Hepatocyte (in vitro differentiated cells): ENCODE measurements around the gene MICALL1. TPM values are rescaled to one million over a fixed set of nuclear protein-coding genes. Genes with fewer than 3 reads are reported as not detected.

Experiments
- DNase-seq: peaks from one replicate; pipeline ENCODE4 v3.0.0-alpha.2; 2016; ENCODE audit warnings: low spot score
- H2AFZ ChIP-seq: fragments of 200-600 bp; sonication (generic); 2 replicates; pipeline ENCODE4 v1.6.0; 2016; ENCODE audit warnings: antibody characterized with exemption, mild to moderate bottlenecking
- H3K27ac ChIP-seq: fragments of 200-600 bp; sonication (generic); 2 replicates; pipeline ENCODE4 v1.5.1; 2016; ENCODE audit warnings: mild to moderate bottlenecking
- H3K27me3 ChIP-seq: fragments of 200-600 bp; sonication (generic); 2 replicates; pipeline ENCODE4 v1.6.1; 2016
- H3K36me3 ChIP-seq: fragments of 200-600 bp; sonication (generic); replicated peaks from 2 replicates; pipeline ENCODE4 v1.5.1; 2016; ENCODE audit warnings: low read depth; ENCODE audit not compliant: insufficient read depth
- H3K4me1 ChIP-seq: fragments of 200-600 bp; sonication (generic); 2 replicates; pipeline ENCODE4 v1.5.1; 2016; ENCODE audit warnings: mild to moderate bottlenecking, moderate library complexity; ENCODE audit not compliant: insufficient read depth
- H3K4me2 ChIP-seq: fragments of 200-600 bp; sonication (generic); 2 replicates; pipeline ENCODE4 v1.6.0; 2016
- H3K4me3 ChIP-seq: fragments of 200-600 bp; sonication (generic); 2 replicates; pipeline ENCODE4 v1.5.1; 2016; ENCODE audit warnings: mild to moderate bottlenecking
- H3K79me2 ChIP-seq: fragments of 200-600 bp; sonication (generic); 2 replicates; pipeline ENCODE4 v1.6.0; 2017; ENCODE audit warnings: mild to moderate bottlenecking
- H3K9me2 ChIP-seq: fragments of 200-600 bp; sonication (generic); replicated peaks from 2 replicates; pipeline ENCODE4 v1.6.0; 2017; ENCODE audit warnings: mild to moderate bottlenecking; ENCODE audit not compliant: insufficient read depth
- H3K9me3 ChIP-seq: fragments of 200-600 bp; sonication (generic); 2 replicates; pipeline ENCODE4 v1.5.1; 2016; ENCODE audit warnings: low read depth, mild to moderate bottlenecking
- H4K20me1 ChIP-seq: fragments of 200-600 bp; sonication (generic); 2 replicates; pipeline ENCODE4 v1.6.0; 2016; ENCODE audit warnings: mild to moderate bottlenecking; ENCODE audit not compliant: insufficient read depth, poor library complexity, severe bottlenecking
- CTCF ChIP-seq: fragments of 200-600 bp; sonication (generic); IDR thresholded peaks from 2 replicates; pipeline ENCODE4 v1.5.1; 2016; ENCODE audit warnings: antibody characterized with exemption, mild to moderate bottlenecking; ENCODE audit not compliant: poor library complexity
- EZH2 ChIP-seq: fragments of 200-600 bp; sonication (generic); IDR thresholded peaks from 2 replicates; pipeline ENCODE4 v1.6.1; 2016; ENCODE audit warnings: antibody characterized with exemption, mild to moderate bottlenecking, borderline replicate concordance
- EZH2phosphoT487 ChIP-seq: fragments of 200-600 bp; sonication (generic); IDR thresholded peaks from one replicate; pipeline ENCODE4 v1.6.1; 2018; ENCODE audit warnings: antibody characterized with exemption, mild to moderate bottlenecking, low read depth, moderate library complexity; ENCODE audit not compliant: unreplicated experiment, severe bottlenecking
- WGBS: methylation state at CpG from one replicate; pipeline ENCODE4 v1.1.6; 2016; ENCODE audit warnings: low lambda C conversion rate; ENCODE audit errors: missing lambda C conversion rate; 5-methylcytosine and 5-hydroxymethylcytosine counted together
- polyA plus RNA-seq: library from polyadenylated mRNA; unstranded; fragments of >200 nt; fragmentation: Nextera tagmentation; extraction: Ambion mirVana; gene quantifications from 2 replicates; pipeline ENCODE4 v1.2.1, GENCODE V29; 2016
- total RNA-seq: library from RNA; depleted of rRNA; stranded (reverse); fragments of >200 nt; gene quantifications from 2 replicates; pipeline ENCODE4 v1.2.3, GENCODE V29; 2014

MICALL1 gene
- total and polyA plus RNA-seq, 2 experiments from 2014 or later = 15.0 to 26.1 TPM

GRCh38 chr22:37967147-37967546, 61.0 kb downstream of the MICALL1 start:
- H2AFZ ChIP-seq = no peak overlapping the region
- no peaks in the 10 kb centered on the region for H3K27me3 ChIP-seq
- no peaks in the 10 kb centered on the region for H3K9me2 ChIP-seq
- H3K4me3 ChIP-seq = no peak overlapping the region
- no peaks in the 10 kb centered on the region for H3K4me1 ChIP-seq
- no peak for DNase-seq
- H3K36me3 ChIP-seq = no peaks in the 10 kb centered on the region
- no peak overlapping the region for H3K4me2 ChIP-seq
- peaks cover 5% of the 10 kb centered on the region for H4K20me1 ChIP-seq
- no peaks in the 10 kb centered on the region for H3K9me3 ChIP-seq
- TF ChIP-seq EZH2 (no peak), CTCF (no peak), EZH2phosphoT487 (no peak)
- H3K79me2 ChIP-seq = peaks cover 2% of the 10 kb centered on the region
- H3K27ac ChIP-seq = no peak overlapping the region
- 67% methylated on average over 1 of the region's 1 CpG for WGBS

GRCh38 chr22:37967637-37968451, 61.7 kb downstream of the MICALL1 start:
- Histone ChIP-seq H3K4me1 (no peaks in the 10 kb centered on the region), H3K9me3 (no peaks in the 10 kb centered on the region), H3K36me3 (no peaks in the 10 kb centered on the region), H3K4me3 (no peak overlapping the region), H2AFZ (no peak overlapping the region), H3K4me2 (no peak overlapping the region), H4K20me1 (peaks cover 5% of the 10 kb centered on the region), H3K27ac (no peak overlapping the region), H3K9me2 (no peaks in the 10 kb centered on the region), H3K79me2 (peaks cover 2% of the 10 kb centered on the region), H3K27me3 (no peaks in the 10 kb centered on the region)
- 90% methylated on average over 14 of the region's 14 CpGs for WGBS
- no peak for TF ChIP-seq EZH2phosphoT487
- no peak for TF ChIP-seq EZH2
- no peak for TF ChIP-seq CTCF
- DNase-seq = no peak

- Histone ChIP-seq H3K9me2 (no peaks in the 10 kb centered on the region), H3K27me3 (no peaks in the 10 kb centered on the region), H3K27ac (no peak overlapping the region), H3K4me1 (no peaks in the 10 kb centered on the region), H3K4me2 (no peak overlapping the region), H3K79me2 (peaks cover 2% of the 10 kb centered on the region), H4K20me1 (peaks cover 5% of the 10 kb centered on the region), H3K36me3 (no peaks in the 10 kb centered on the region), H3K4me3 (no peak overlapping the region), H2AFZ (no peak overlapping the region), H3K9me3 (no peaks in the 10 kb centered on the region)
- DNase-seq = no peak
- no peak for TF ChIP-seq EZH2
- TF ChIP-seq CTCF = no peak
- no peak for TF ChIP-seq EZH2phosphoT487
- WGBS = 95% methylated on average over 5 of the region's 5 CpGs
These were observed 62.6 kb downstream of the MICALL1 start for GRCh38 chr22:37968452-37969251.
